GM18858 (cell line): Measurements from ENCODE around the gene ACTR3C.
"Not testable (repeated sequence)": the region's sequence is repeated elsewhere in the genome, so short reads cannot be mapped to it uniquely, and the experiment has no call there.

Experiments
- ATAC-seq: cut with Tn5 transposase; IDR thresholded peaks from one replicate; pipeline ENCODE4 v1.9.1; 2021; ENCODE audit not compliant: unreplicated experiment

Gene ACTR3C

DNA sequence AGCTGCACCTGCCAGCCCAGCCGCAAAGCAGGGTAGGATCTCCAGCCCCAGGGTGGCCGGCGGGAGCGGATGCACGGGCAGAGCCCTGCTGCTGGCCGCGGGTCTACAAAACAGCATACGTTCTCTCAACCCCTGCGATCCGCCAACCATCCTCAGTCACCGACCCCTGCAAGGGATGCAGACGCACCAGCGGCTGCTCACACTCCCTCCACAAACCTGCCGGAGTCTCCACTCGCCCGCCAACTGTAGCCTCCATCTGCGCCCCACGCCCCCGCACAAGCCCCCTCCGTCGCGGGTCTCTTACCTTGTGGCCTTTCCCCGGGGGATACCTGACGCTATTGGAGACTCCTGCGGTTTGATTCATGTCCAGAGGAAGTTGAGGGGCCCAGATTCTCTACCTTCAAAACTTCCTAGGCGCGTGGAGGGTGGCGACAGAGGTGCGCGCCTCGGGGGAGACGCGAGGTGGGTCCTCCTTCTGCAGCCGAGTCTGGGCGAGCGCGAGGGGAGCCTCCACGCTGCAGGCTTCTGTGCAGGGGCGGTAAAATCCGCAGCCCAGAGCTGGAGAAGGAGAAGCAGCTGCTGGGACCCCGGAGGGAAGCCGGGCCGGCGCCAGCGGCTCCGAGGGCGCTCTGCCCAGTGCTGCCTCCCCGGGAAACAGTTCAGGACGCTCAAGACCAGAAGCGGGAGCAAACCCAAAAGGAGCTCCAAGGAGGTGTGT, 103.2 kb downstream of the ACTR3C start:
- ATAC-seq, result not testable (repeated sequence)

DNA sequence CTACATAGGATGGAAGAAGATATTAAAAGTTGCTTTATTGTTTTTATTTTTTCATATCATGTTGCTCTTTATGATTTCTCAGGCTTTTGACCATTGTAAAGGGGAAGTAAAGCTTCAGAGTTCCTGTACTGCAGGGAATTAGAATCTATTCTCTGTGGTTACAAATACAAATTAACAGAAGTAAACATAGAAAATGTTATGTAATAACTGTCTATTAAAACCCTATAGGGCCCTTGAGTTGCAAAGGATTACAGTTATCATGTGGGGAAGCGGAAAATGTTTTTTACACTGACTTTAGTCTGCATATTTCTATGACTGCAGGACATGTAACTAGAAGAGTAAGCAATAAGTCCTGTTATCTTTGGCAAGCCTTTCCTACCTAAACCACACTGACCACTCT, 116.5 kb downstream of the ACTR3C start:
- ATAC-seq, result not testable (repeated sequence)

DNA sequence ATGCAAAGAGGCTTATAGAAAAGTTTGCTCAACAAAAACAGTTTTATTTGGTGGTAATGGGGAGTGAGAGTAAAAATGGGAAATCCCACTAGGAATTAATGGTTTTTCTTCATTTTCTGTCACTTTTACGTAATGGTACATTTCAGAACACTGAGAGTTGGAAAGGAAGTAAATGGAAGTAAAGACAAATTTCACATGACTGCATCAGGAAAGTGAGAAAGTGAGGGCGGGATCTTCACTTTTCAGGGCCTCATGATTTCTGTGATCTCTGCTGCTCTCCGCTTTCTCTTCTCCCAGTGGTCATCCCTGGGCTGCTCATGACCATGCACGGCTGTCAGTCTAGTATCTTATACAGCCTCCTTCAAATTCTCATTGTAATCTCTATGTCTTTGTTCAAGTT, 117.5 kb downstream of the ACTR3C start:
- not testable (repeated sequence) for ATAC-seq

DNA sequence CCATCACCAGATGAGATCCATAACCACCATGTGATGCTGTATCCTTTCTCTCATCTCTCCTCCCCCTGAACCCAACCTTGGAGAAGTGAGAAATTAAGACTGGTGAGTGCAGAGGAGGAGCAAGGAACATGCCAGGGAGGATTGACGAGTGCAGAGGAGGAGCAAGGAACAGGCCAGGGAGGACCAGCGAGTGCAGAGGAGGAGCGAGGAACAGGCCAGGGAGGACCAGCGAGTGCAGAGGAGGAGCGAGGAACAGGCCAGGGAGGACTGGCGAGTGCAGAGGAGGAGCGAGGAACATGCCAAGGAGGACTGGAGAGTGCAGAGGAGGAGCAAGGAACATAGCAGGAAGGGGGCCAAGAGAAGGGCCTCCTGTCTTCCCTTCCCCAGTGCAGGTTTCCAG, 118.8 kb downstream of the ACTR3C start:
- ATAC-seq, result not testable (repeated sequence)

- ATAC-seq, result not testable (repeated sequence)
Measured at GRCh38 chr7:150202894-150203293, 120.5 kb downstream of the ACTR3C start.
